SIG-M5 (cell line): ENCODE measurements around the gene P2RY4.
"Not testable (repeated sequence)": the region's sequence is repeated elsewhere in the genome, so short reads cannot be mapped to it uniquely, and the experiment has no call there.

Experiments
- DNase-seq: peaks from one replicate; lab custom pipeline; 2025; lab: John Stamatoyannopoulos, UW

The P2RY4 gene

GRCh38 chrX:70260104-70260503 lies at the start of gene P2RY4:
TSS of gene P2RY4 (minus strand) at chrX:70260204. CDS start at chrX:70259624, 580 bp downstream.
- no peak for DNase-seq

- no peak for DNase-seq
Measured at GRCh38 chrX:70301716-70302115, 41.7 kb upstream of the P2RY4 start.

GRCh38 chrX:70293621-70294020 lies 33.6 kb upstream of the P2RY4 start:
- no peak for DNase-seq

GRCh38 chrX:70292788-70293187 lies 32.8 kb upstream of the P2RY4 start:
- no peak for DNase-seq

GRCh38 chrX:70289793-70290770 lies 30.1 kb upstream of the P2RY4 start, which contains the start of the genes KIF4A and PDZD11:
TSS of gene KIF4A (plus strand) at chrX:70290104. CDS start at chrX:70290459, 355 bp downstream.
TSS of gene PDZD11 (minus strand) at chrX:70289927. CDS start at chrX:70289341, 586 bp downstream.
- no peak for DNase-seq

GRCh38 chrX:70289168-70289792 lies 29.3 kb upstream of the P2RY4 start:
- DNase-seq: no peak

- DNase-seq: no peak
Measured at GRCh38 chrX:70281951-70282350, 21.9 kb upstream of the P2RY4 start, which contains the start of gene RAB41. TSS of gene RAB41 (plus strand) at chrX:70282172. CDS start at chrX:70282218, 46 bp downstream.

GRCh38 chrX:70280573-70280972 lies 20.6 kb upstream of the P2RY4 start:
- no peak for DNase-seq

- no peak for DNase-seq
Measured at GRCh38 chrX:70279081-70279480, 19.1 kb upstream of the P2RY4 start.

GRCh38 chrX:70274029-70274428 lies 14.0 kb upstream of the P2RY4 start:
- not testable (repeated sequence) for DNase-seq

- no peak for DNase-seq
Measured at GRCh38 chrX:70268034-70268433, 8.0 kb upstream of the P2RY4 start, which contains the start of gene ARR3. TSS of gene ARR3 (plus strand) at chrX:70268334. CDS start at chrX:70269386, 1,052 bp downstream.

GRCh38 chrX:70264784-70265183 lies 4.8 kb upstream of the P2RY4 start:
- DNase-seq: no peak

- DNase-seq: no peak
Measured at GRCh38 chrX:70262952-70263567, 3.1 kb upstream of the P2RY4 start.

- no peak for DNase-seq
Measured at GRCh38 chrX:70257423-70258288, 2.3 kb downstream of the P2RY4 start.

GRCh38 chrX:70255452-70255851 lies 4.6 kb downstream of the P2RY4 start:
- DNase-seq: no peak

GRCh38 chrX:70254909-70255308 lies 5.1 kb downstream of the P2RY4 start:
- no peak for DNase-seq

GRCh38 chrX:70254063-70254400 lies 6.0 kb downstream of the P2RY4 start:
- no peak for DNase-seq

- no peak for DNase-seq
Measured at GRCh38 chrX:70253377-70254062, 6.5 kb downstream of the P2RY4 start.

- no peak for DNase-seq
Measured at GRCh38 chrX:70252491-70252890, 7.5 kb downstream of the P2RY4 start.

- no peak for DNase-seq
Measured at GRCh38 chrX:70247252-70247651, 12.8 kb downstream of the P2RY4 start.

GRCh38 chrX:70244881-70245280 lies 15.1 kb downstream of the P2RY4 start:
- no peak for DNase-seq
